GM12872 (cell line): ENCODE measurements around the gene RGS10.

ENCODE experiments used
- TF ChIP-seq, protein P1 (sequence below): IDR thresholded peaks from 3 replicates; pipeline ENCODE4 v1.5.1; 2011; ENCODE audit warnings: low read depth, mild to moderate bottlenecking, low read length, moderate library complexity; ENCODE audit not compliant: insufficient read depth

RGS10 gene

DNA sequence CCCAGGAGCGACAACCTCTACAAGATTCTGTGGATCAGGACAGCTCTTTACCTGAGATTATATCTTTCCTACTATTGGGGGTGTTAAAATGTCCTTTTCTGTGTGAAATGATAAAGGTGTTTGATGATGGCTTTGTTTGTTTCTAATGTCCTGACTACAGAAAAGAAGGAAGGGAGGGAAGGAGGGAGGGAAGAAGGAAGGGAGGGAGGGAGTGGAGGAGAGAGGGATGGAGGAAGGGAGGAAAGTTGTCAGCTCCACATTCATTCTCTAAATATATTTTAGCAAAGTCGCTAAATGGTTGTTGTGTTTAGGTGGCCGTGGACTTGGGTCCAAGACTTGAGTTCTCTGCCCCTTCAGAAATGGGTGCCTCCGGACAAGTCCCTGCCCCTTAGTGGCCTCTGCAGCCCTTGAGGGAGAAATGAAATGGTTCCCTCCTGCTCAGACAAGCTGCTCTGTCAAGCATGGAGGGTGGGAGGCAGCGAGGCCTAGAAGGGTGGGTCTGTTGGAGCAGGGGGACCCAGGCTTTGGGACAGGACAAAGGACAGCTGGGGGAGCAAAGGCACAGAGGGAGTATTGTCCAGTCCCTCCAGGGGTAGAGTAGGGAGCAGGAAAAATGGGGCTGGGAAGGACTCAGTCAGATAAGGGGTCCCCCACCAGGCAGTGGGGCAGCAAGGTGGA, 4.4 kb downstream of the RGS10 start:
- TF ChIP-seq, protein P1, sequence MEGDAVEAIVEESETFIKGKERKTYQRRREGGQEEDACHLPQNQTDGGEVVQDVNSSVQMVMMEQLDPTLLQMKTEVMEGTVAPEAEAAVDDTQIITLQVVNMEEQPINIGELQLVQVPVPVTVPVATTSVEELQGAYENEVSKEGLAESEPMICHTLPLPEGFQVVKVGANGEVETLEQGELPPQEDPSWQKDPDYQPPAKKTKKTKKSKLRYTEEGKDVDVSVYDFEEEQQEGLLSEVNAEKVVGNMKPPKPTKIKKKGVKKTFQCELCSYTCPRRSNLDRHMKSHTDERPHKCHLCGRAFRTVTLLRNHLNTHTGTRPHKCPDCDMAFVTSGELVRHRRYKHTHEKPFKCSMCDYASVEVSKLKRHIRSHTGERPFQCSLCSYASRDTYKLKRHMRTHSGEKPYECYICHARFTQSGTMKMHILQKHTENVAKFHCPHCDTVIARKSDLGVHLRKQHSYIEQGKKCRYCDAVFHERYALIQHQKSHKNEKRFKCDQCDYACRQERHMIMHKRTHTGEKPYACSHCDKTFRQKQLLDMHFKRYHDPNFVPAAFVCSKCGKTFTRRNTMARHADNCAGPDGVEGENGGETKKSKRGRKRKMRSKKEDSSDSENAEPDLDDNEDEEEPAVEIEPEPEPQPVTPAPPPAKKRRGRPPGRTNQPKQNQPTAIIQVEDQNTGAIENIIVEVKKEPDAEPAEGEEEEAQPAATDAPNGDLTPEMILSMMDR = no peak

- TF ChIP-seq, protein P1 = no peak
Observed at GRCh38 chr10:119536508-119537025, 6.0 kb downstream of the RGS10 start.

GRCh38 chr10:119535837-119536507, 6.5 kb downstream of the RGS10 start:
- TF ChIP-seq, protein P1 = no peak

DNA sequence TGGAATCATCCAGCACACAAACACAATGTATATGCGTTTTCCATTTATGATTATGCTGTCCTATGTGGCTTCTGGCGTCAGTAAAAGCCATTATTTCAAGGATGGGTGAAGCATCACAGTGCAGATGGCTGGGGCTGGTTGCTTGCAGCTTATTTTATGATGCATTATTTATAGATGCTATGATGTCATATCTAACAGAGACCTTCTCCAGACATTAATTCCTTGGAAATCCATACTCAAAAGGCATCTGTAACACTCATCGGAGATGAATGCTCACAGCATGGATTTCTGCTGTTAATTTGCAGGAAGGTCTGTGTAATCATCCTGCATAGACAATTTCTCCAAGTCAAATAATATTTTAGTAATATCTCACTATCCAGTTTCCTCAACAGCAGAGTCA, 7.2 kb downstream of the RGS10 start:
- TF ChIP-seq, protein P1 = no peak

DNA sequence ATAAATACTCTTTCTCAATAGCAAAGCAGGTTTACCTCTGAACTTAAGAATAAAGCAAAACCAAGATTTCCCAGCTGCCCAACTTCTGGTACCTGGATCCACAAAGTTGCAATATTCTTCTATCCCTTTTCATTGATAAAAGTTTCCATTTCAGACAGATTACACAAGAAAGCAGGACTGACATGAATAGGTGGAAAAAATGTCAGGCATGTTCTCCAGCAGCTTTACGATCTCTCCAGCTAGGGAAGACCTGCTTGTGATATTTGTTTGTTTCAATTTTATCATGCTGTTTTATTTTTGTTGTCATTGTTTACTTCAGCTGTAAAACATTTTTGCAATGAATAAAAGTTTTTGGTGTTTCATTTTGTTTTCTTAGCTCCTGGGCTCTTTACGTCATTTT, 9.0 kb downstream of the RGS10 start:
- TF ChIP-seq, protein P1 = no peak

- TF ChIP-seq, protein P1 = no peak
Observed at GRCh38 chr10:119531067-119531466, 11.5 kb downstream of the RGS10 start.

DNA sequence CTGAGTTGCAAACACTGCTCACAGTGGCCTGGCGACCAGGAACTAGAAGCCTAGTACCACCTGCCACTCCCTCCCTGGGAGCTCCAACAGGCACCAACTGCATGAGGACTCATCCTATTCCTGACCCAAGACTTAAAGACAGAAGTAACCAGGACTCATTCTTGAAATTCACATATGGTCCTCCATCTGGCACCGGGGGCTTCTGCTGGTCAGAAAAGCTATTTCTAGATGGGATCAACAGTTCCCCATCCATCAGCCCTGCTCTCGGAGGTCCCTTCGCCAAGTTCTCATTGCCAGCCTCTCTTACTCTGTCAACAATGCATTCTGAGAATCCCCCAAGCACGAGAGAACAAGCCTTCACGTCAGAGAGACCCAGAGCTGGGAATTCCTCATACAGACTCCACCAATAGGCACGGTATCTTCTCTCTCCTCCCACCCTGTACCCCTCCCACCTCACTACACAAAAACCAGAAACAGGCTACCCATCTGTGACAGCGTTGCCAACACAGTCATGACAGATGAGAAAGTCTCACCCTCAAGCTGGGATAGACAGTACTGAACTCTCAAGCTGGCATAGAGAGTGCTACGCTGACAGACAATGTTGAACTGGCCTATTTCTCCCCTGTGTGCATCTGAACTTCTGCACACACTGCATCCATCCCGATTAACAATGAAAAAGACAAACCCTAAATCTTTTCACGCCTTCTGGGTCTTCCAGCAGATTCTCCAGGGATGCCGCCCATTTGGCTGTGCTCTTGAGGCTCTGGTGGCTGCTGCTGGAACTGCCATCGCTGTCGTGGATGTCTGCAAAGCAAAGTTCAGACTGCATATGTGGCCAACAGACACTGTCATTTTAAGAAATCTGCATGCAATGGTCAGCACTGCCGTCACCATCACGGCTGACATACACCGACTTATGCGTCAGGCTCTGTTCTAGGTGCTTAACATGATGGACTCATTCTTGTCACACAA, 15.6 kb downstream of the RGS10 start:
- TF ChIP-seq, protein P1 = peak; percentile 41
